Mammary epithelial cell (primary cell): Measurements from ENCODE around the gene TMEM89.

Experiments used
- EZH2 ChIP-seq: IDR thresholded peaks from 2 replicates; pipeline ENCODE4 v1.6.1; 2012; ENCODE audit warnings: low read length, inconsistent platforms, borderline replicate concordance
- TF ChIP-seq, protein P1 (sequence below), 2 donors: IDR thresholded peaks in 1 of 2; conservative IDR thresholded peaks in 1 of 2; 2 replicates each; pipeline ENCODE4 v1.5.1; 2011 to 2012; ENCODE audit warnings: inconsistent platforms in 2 of 2, low read length in 2 of 2, mild to moderate bottlenecking in 2 of 2, control low read depth in 1 of 2, low read depth in 1 of 2; ENCODE audit not compliant: insufficient read depth in 1 of 2; ENCODE audit errors: extremely low read depth in 1 of 2

DNA sequence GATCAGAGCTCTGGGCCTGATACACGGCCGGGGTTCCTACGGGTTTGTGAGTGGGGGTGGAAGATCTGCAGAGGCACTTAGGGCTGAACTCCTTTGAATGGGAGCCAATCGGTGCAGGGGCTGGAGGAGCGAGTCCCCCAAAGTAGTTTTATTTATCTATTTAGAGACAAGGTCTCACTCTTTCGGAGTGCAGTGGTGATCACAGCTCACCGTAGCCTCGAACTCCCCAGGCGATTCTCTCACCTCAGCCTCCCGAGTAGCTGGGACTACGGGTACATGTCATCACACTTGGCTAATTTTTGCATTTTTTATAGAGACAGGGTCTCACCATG is 42.7 kb upstream of the TMEM89 start:
- TF ChIP-seq, protein P1, sequence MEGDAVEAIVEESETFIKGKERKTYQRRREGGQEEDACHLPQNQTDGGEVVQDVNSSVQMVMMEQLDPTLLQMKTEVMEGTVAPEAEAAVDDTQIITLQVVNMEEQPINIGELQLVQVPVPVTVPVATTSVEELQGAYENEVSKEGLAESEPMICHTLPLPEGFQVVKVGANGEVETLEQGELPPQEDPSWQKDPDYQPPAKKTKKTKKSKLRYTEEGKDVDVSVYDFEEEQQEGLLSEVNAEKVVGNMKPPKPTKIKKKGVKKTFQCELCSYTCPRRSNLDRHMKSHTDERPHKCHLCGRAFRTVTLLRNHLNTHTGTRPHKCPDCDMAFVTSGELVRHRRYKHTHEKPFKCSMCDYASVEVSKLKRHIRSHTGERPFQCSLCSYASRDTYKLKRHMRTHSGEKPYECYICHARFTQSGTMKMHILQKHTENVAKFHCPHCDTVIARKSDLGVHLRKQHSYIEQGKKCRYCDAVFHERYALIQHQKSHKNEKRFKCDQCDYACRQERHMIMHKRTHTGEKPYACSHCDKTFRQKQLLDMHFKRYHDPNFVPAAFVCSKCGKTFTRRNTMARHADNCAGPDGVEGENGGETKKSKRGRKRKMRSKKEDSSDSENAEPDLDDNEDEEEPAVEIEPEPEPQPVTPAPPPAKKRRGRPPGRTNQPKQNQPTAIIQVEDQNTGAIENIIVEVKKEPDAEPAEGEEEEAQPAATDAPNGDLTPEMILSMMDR (conservative IDR thresholded peaks at IDR 0.05 in 1 of 2, IDR thresholded peaks at IDR 0.05 in 1 of 2; ENCODE audit: extremely low read depth in 1 of 2, insufficient read depth in 1 of 2, low read depth in 1 of 2, low read length in 2 of 2): no peak
- TF ChIP-seq EZH2: no peak
